Peyer's patch (tissue), 4 donors: Measurements from ENCODE around the gene GTF2A1L. TPM values are rescaled to one million over a fixed set of nuclear protein-coding genes. Genes with fewer than 3 reads are reported as not detected.

Experiments
- DNase-seq, 3 donors: peaks; one replicate each; pipeline ENCODE4 v3.0.0-alpha.2; 2017 to 2019
- H3K27ac ChIP-seq, 4 donors: fragments of 200-600 bp; sonication (generic); one replicate each; pipeline ENCODE4 v1.5.1; 2016 to 2019
- H3K27me3 ChIP-seq, 2 donors: fragments of 200-600 bp; sonication (generic); one replicate each; pipeline ENCODE4 v1.5.1; 2019
- H3K36me3 ChIP-seq, 3 donors: fragments of 200-600 bp; sonication (generic); one replicate each; pipeline ENCODE4 v1.5.1; 2016 to 2019
- H3K4me1 ChIP-seq, 4 donors: fragments of 200-600 bp; sonication (generic); one replicate each; pipeline ENCODE4 v1.5.1; 2016 to 2019
- H3K4me3 ChIP-seq, 4 donors: fragments of 200-600 bp; sonication (generic); 1 replicate in 3 of 4; 2 replicates in 1 of 4; pipeline ENCODE4 v1.5.1; 2016 to 2019; ENCODE audit warnings: mild to moderate bottlenecking in 1 of 4
- H3K9me3 ChIP-seq, 4 donors: fragments of 200-600 bp; sonication (generic); one replicate each; pipeline ENCODE4 v1.5.1; 2016 to 2019; ENCODE audit warnings: mild to moderate bottlenecking in 1 of 4
- POLR2A ChIP-seq, 2 donors: fragments of 450-650 bp; IDR thresholded peaks; one replicate each; pipeline ENCODE4 v1.5.1; 2017; ENCODE audit warnings: antibody characterized with exemption in 2 of 2, mild to moderate bottlenecking in 2 of 2, moderate library complexity in 2 of 2
- total RNA-seq, 4 donors: library from RNA; depleted of rRNA; stranded (reverse); fragments of >200 nt; gene quantifications; one replicate each; pipeline ENCODE4 v1.1.0, GENCODE V29; 2016
- TF ChIP-seq, protein P1 (sequence below), 6 experiments: fragments of 450-650 bp in 4 of 6; fragments of 200-600 bp in 2 of 6; sonication (generic) in 1 of 6; IDR thresholded peaks; one replicate each; pipeline ENCODE4 v1.5.1; 2017 to 2019; ENCODE audit warnings: antibody characterized with exemption in 6 of 6, mild to moderate bottlenecking in 3 of 6, moderate library complexity in 1 of 6

Gene GTF2A1L
- total RNA-seq, 4 donors from 2014 or later: 0.94 to 11.6 TPM; not detected in 2

DNA sequence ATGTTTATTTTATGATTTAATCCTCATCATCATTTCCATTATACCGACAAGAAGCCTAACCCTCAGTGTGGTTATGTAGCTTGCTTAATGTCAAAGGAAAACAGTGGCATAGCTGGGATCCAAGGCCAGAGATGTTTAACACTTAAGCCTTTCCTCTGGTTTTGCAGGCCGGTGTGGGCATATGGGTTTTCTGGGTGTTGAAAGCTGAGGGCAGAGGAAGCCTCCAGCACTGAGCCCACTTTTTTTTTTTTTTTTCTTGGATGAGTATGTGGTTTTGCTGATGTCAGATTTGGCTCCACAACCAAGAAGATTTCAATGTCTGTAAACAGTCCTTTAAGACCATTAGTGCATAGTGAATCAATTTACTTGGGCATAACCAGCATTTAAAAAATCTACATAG lies 96.6 kb downstream of the GTF2A1L start:
- no peak overlapping the region for H3K27ac ChIP-seq
- H3K9me3 ChIP-seq: no peaks in the 10 kb centered on the region
- no peak for DNase-seq
- no peak overlapping the region for H3K4me3 ChIP-seq
- no peaks in the 10 kb centered on the region for H3K4me1 ChIP-seq
- no peaks in the 10 kb centered on the region for H3K36me3 ChIP-seq
- H3K27me3 ChIP-seq: no peaks in the 10 kb centered on the region
- TF ChIP-seq POLR2A (IDR thresholded peaks at IDR 0.05): no peak
- TF ChIP-seq, protein P1, sequence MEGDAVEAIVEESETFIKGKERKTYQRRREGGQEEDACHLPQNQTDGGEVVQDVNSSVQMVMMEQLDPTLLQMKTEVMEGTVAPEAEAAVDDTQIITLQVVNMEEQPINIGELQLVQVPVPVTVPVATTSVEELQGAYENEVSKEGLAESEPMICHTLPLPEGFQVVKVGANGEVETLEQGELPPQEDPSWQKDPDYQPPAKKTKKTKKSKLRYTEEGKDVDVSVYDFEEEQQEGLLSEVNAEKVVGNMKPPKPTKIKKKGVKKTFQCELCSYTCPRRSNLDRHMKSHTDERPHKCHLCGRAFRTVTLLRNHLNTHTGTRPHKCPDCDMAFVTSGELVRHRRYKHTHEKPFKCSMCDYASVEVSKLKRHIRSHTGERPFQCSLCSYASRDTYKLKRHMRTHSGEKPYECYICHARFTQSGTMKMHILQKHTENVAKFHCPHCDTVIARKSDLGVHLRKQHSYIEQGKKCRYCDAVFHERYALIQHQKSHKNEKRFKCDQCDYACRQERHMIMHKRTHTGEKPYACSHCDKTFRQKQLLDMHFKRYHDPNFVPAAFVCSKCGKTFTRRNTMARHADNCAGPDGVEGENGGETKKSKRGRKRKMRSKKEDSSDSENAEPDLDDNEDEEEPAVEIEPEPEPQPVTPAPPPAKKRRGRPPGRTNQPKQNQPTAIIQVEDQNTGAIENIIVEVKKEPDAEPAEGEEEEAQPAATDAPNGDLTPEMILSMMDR (IDR thresholded peaks at IDR 0.05): no peak

DNA sequence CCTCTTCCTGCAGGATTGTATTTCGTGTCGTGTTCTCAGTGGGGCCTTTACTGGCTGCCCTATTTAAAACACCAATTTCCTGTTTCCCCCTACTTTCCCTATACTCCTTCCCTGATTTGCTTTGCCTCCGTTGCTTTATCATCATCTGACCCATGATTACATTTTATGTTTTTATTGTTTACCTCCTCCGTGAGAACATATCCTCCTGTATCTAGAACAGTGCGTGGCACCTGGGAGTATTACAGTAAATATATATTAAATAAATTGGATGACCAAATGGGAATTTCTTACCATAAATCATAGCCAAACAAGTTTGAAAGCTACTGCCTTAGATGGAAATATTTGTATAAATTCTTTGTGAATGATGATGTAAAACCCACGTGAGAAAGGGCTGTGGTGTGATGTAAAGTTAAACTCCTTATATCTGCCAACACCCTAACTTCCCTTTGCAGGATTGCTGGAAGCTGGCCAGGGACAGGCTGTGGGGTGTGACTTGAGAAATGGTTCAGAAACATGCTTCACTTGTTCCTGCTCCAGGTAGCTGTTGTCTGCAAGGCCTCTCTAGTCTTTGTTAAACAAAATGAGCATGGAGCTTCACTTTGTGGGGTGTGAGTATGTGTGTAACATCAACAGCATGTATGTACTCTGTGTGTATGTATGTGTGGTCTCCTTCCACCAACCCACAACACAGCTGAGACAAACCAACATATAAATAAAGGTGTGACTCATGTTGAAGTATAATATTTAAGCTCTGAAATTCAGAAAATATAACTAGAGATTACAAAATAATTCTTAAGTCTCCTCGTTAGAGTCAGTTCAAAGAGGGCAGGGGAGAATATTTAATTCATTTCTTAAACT lies 97.6 kb downstream of the GTF2A1L start:
- Histone ChIP-seq H3K9me3 (no peaks in the 10 kb centered on the region), H3K4me3 (no peak overlapping the region), H3K36me3 (no peaks in the 10 kb centered on the region), H3K27me3 (no peaks in the 10 kb centered on the region), H3K27ac (no peak overlapping the region), H3K4me1 (no peaks in the 10 kb centered on the region)
- no peak for TF ChIP-seq POLR2A (IDR thresholded peaks at IDR 0.05)
- TF ChIP-seq, protein P1 (IDR thresholded peaks at IDR 0.05): no peak
- peak in 2 of 3 donors; percentile 55 to 63 for DNase-seq

DNA sequence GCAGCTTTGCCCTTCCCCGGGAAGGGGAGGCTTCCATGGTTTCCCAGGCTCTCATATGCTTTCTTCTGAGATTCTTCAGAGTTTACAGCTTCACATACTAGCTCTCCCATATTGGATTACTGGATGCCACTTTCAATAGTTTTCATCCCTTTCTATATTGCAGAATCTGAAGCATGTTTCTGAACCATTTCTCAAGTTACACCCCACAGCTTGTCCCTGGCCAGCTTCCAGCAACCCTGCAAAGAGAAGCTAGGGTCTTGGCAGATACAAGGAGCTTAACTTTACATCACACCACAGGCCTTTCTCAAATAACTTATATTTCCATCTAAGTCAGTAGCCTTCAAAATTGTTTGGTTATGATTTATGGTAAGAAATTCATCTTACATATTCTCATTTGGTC lies 98.3 kb downstream of the GTF2A1L start:
- Histone ChIP-seq H3K27ac (no peak overlapping the region), H3K4me3 (no peak overlapping the region), H3K27me3 (no peaks in the 10 kb centered on the region), H3K36me3 (no peaks in the 10 kb centered on the region), H3K9me3 (no peaks in the 10 kb centered on the region), H3K4me1 (no peaks in the 10 kb centered on the region)
- TF ChIP-seq, protein P1 (IDR thresholded peaks at IDR 0.05): no peak
- TF ChIP-seq POLR2A (IDR thresholded peaks at IDR 0.05): no peak
- DNase-seq: no peak

DNA sequence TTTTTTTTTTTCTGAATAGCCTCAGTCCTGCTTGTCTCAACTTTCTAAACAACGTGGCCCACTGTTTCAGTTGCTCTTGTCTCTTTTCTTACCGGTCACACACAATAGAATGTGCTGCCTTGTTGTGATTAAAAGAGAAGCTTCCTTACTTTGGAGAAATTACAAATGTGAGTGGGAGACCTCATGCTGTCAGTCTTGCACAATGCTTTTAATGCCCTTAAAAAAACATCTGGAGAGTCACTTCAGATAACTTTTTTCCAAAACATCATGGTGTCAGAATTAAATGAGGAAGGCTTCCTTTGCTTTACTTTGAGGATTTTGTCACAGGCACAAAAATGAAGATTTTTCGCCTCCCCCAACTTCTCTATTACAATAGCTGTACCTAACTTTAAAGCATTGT lies 100.2 kb downstream of the GTF2A1L start:
- Histone ChIP-seq H3K36me3 (no peaks in the 10 kb centered on the region), H3K9me3 (no peaks in the 10 kb centered on the region), H3K27ac (no peak overlapping the region), H3K4me3 (no peak overlapping the region), H3K4me1 (no peaks in the 10 kb centered on the region), H3K27me3 (no peaks in the 10 kb centered on the region)
- TF ChIP-seq, protein P1 (IDR thresholded peaks at IDR 0.05): no peak
- TF ChIP-seq POLR2A (IDR thresholded peaks at IDR 0.05): no peak
- no peak for DNase-seq

DNA sequence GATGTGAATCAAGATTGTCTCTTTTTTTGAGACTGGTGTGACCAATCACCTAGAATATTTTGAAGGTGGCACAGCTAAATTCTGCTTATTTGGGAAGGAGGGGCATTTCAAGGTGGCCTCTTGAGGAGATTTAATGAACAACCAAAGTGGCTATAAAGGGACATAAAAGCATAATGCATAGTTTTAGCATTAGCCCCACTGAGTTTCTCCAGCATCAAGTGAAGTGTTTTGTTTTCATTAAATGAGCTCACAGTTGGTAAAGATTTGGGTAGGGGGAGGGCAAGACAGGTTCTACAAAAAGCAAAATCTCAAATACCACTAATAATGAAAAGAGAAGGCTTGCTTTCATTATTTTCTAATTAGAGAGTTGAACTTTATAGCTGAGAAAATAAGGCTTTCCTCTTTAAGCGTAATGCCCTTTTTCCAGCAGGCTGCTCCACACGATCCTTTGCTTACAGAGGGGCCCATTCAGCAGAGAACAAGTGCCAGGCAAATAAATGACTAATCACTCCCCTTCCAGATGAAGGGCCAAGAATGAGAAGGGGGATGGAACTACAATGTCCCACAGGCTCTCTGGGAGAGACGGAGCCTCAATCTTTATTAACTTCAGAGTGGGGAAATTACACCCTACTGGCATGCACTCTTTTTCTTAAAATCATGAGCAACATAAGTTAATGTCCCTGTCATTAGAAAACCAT lies 102.0 kb downstream of the GTF2A1L start:
- Histone ChIP-seq H3K27ac (no peak overlapping the region), H3K4me3 (no peak overlapping the region), H3K4me1 (no peaks in the 10 kb centered on the region), H3K27me3 (no peaks in the 10 kb centered on the region), H3K9me3 (no peaks in the 10 kb centered on the region), H3K36me3 (no peaks in the 10 kb centered on the region)
- DNase-seq: no peak
- TF ChIP-seq POLR2A (IDR thresholded peaks at IDR 0.05): no peak

DNA sequence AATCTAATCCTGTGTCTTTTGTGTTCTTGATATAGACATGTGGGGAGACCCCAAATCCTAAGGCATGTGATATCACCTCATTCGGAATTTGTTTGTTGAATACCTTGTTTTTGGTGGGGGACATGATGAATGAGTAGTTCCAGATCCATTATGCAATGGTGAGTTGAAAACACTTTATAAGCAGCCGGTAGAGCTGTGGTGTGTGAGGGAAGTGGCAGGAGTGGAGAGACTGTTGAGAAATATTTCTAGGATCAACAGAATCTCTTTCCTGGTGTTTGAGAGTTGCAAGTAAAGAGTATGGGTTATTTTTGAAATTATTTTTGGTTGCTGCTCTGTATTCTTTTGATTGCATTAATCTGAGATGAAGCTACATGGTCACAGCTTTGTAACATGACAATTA lies 103.5 kb downstream of the GTF2A1L start:
- Histone ChIP-seq H3K9me3 (no peaks in the 10 kb centered on the region), H3K27ac (no peak overlapping the region), H3K36me3 (no peaks in the 10 kb centered on the region), H3K4me1 (no peaks in the 10 kb centered on the region), H3K4me3 (no peak overlapping the region), H3K27me3 (no peaks in the 10 kb centered on the region)
- DNase-seq: no peak
- TF ChIP-seq POLR2A (IDR thresholded peaks at IDR 0.05): no peak
- TF ChIP-seq, protein P1 (IDR thresholded peaks at IDR 0.05): no peak
